H1 (cell line): ENCODE data around the gene RANBP9.

ENCODE experiments used
- CTCF ChIP-seq, 3 experiments: IDR thresholded peaks; 1 replicate in 2 of 3; 2 replicates in 1 of 3; pipeline versions ENCODE4 v1.5.1 to v1.6.1; 2011; ENCODE audit warnings: low read length in 3 of 3, mild to moderate bottlenecking in 3 of 3, inconsistent platforms in 2 of 3, low read depth in 1 of 3, moderate library complexity in 1 of 3; ENCODE audit not compliant: insufficient read depth in 1 of 3; ENCODE audit errors: control extremely low read depth in 1 of 3
- YY1 ChIP-seq: IDR thresholded peaks from 2 replicates; pipeline ENCODE4 v1.6.1; 2011; ENCODE audit warnings: low read depth, mild to moderate bottlenecking, low read length

- TF ChIP-seq YY1 (no peak), CTCF (IDR thresholded peaks at IDR 0.05; ENCODE audit: control extremely low read depth in 1 of 3, insufficient read depth in 1 of 3, low read depth in 1 of 3, low read length in 3 of 3) (no peak)
These were observed 38.3 kb downstream of the RANBP9 start for GRCh38 chr6:13673368-13673767.
